Activated naive CD4-positive, alpha-beta T cell treated with anti-CD3 and anti-CD28 coated beads, Interleukin-2, amount 50 U/mL, for 72 hours (primary cell): Measurements from ENCODE around the gene CCZ1B. TPM values are rescaled to one million over a fixed set of nuclear protein-coding genes. Genes with fewer than 3 reads are reported as not detected.
"Not testable (repeated sequence)": the region's sequence is repeated elsewhere in the genome, so short reads cannot be mapped to it uniquely, and the experiment has no call there.

Source experiments
- ATAC-seq, 2 donors: fragments of 150-1000 bp; cut with Tn5 transposase; 2 replicates each; pipeline ENCODE4 v1.10.0; 2021; ENCODE audit warnings: mild to moderate bottlenecking in 2 of 2, moderate library complexity in 2 of 2
- DNase-seq, 2 donors: peaks; one replicate each; pipeline ENCODE4 v3.0.0; 2021 to 2022; ENCODE audit warnings: low spot score in 2 of 2
- H3K27ac Mint-ChIP-seq, 2 donors: one replicate each; pipeline ENCODE4 v1.8.0; 2022; ENCODE audit warnings: mild to moderate bottlenecking in 2 of 2, mixed read lengths in 2 of 2
- H3K36me3 Mint-ChIP-seq, 2 donors: one replicate each; pipeline ENCODE4 v1.8.0; 2022; ENCODE audit warnings: mixed read lengths in 2 of 2
- H3K9me3 Mint-ChIP-seq, 2 donors: one replicate each; pipeline ENCODE4 v1.8.0; 2022; ENCODE audit warnings: mixed read lengths in 2 of 2
- total RNA-seq, 2 donors: library from RNA; stranded (reverse); gene quantifications; one replicate each; pipeline ENCODE4 v1.2.3, GENCODE V29; 2022

Gene CCZ1B
- total RNA-seq, 2 donors from 2014 or later = 44.7 to 90.1 TPM

- not testable (repeated sequence) for H3K9me3 Mint-ChIP-seq, ATAC-seq, H3K27ac Mint-ChIP-seq, DNase-seq, H3K36me3 Mint-ChIP-seq
Measured at GRCh38 chr7:6797218-6797617, 28.9 kb downstream of the CCZ1B start.

DNA sequence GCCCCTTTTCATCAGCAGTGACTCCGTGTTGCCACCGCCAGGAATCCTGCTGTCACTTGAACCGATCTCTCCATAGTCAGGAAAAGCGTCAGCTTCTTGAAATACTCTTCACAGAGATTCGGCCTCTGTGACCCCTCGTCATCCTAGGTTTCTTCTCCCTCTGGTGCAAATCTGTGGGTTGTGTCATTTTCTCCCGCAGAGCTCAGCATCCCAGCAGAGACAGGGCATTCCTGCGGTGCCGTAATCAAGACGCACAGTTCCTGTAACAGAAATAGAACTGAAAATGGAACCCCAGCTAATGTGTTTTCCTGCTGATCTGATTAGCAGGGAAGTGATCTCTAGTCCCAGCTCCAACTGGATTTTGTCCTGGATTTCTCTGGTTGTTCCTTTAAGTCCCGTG, 31.8 kb downstream of the CCZ1B start:
- DNase-seq = not testable (repeated sequence)

DNA sequence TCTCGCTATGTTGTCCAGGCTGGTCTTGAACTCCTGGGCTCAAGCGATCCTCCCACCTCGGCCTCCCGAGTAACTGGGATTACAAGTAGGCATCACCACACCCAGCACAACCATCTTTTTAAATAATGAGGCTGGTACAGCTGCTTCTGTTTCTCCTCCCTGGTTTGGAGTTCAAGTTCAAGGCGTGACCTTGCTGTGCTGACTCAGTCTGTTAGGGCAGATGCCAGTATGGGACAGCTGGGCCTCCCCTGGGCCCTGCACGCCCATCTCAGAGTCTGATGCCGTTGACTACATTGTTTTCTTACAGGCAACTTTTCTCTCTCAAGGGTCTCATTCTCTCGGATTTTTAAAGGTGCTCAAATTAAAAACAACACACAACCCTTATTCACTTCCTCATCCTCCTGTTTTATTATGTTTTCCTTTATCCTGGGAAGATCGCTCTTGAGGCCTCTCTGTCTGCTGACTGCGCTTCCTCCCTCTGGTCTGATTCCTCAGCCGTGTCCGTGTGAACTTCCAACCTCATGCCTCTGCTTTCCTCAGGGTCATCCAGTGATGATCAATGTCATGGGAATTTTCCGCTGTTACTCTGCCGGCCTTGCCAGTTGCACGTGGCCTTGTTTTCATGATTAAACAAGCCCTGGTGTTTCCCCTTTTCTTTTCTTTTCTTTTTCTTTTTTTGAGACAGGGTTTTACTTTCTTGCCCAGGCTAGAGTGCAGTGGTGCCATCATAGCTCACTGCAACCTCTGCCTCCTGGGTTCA, 33.8 kb downstream of the CCZ1B start:
- H3K27ac Mint-ChIP-seq = peak overlapping the region in 1 of 2 donors; percentile 79
- not testable (repeated sequence) for ATAC-seq, H3K36me3 Mint-ChIP-seq, DNase-seq, H3K9me3 Mint-ChIP-seq

More for the DNA sequence above, 31.8 kb downstream of the CCZ1B start:
- not testable (repeated sequence) for H3K27ac Mint-ChIP-seq, ATAC-seq, H3K9me3 Mint-ChIP-seq, H3K36me3 Mint-ChIP-seq

GRCh38 chr7:6789353-6789752, 36.7 kb downstream of the CCZ1B start:
- DNase-seq, H3K27ac Mint-ChIP-seq, H3K36me3 Mint-ChIP-seq, H3K9me3 Mint-ChIP-seq, ATAC-seq: not testable (repeated sequence)

DNA sequence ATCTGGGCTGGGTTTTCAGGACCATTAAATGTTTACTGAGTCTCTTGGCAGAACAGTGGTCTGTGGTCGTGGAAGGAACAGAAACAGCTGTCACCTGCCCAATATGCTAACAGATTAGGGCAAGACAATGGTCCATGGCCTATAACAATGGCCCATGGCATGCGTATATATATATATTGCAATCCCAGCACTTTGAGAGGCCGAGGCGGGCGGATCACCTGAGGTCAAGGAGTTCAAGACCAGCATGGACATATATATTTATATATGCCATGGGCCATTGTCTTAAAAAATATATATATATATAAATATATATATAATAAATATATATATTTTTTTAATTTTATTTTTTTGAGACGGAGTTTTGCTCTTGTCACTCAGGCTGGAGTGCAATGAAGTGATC, 44.5 kb downstream of the CCZ1B start:
- H3K9me3 Mint-ChIP-seq, H3K27ac Mint-ChIP-seq, ATAC-seq: not testable (repeated sequence)

DNA sequence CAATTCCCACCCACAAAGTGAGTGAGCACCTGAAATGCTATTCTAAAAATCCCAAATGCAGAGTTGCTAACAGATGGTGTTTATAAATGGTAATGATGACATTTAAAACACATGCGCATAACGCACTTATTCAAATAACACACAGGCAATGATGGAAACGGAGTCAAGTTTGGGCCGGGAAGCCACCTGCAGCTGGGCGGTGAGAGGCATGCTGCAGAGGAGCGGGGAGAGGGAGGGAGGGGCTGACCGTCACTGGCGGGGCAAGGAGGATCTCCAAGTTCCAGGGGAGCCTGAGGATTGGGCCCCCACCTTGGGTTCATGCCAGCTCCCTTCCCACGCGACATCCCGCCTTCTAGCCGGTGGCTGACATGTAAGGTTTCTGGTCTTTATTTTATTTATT, 64.9 kb downstream of the CCZ1B start:
- H3K27ac Mint-ChIP-seq, DNase-seq, ATAC-seq, H3K36me3 Mint-ChIP-seq, H3K9me3 Mint-ChIP-seq: not testable (repeated sequence)

More for the DNA sequence above, 44.5 kb downstream of the CCZ1B start:
- DNase-seq, H3K36me3 Mint-ChIP-seq: not testable (repeated sequence)

GRCh38 chr7:6753964-6754363, 72.1 kb downstream of the CCZ1B start, which contains the start of gene RSPH10B2:
TSS of gene RSPH10B2 (plus strand) at chr7:6754103. CDS start at chr7:6757678, 3,575 bp downstream.
- not testable (repeated sequence) for H3K27ac Mint-ChIP-seq, H3K36me3 Mint-ChIP-seq, DNase-seq, H3K9me3 Mint-ChIP-seq
- peak in 1 of 2 donors; percentile 25 for ATAC-seq

GRCh38 chr7:6750173-6750572, 75.9 kb downstream of the CCZ1B start:
- DNase-seq, H3K27ac Mint-ChIP-seq, ATAC-seq, H3K36me3 Mint-ChIP-seq, H3K9me3 Mint-ChIP-seq: not testable (repeated sequence)

GRCh38 chr7:6749335-6749734, 76.7 kb downstream of the CCZ1B start:
- ATAC-seq, H3K27ac Mint-ChIP-seq: not testable (repeated sequence)

More at GRCh38 chr7:6749335-6749734, 76.7 kb downstream of the CCZ1B start:
- H3K36me3 Mint-ChIP-seq, H3K9me3 Mint-ChIP-seq, DNase-seq: not testable (repeated sequence)

Other genes starting within 250 kb of the CCZ1B start
- gene ZDHHC4, start 248.8 kb downstream of the CCZ1B start, total RNA-seq = 10 to 100 TPM; 25.7 to 40.6 TPM
- 10 to 100 TPM; 22.5 to 26.2 TPM for gene INTS15, start 236.3 kb downstream of the CCZ1B start, total RNA-seq
- 1 to 10 TPM in 1 of 2 donors, under 1 TPM in 1; 0.89 to 1.7 TPM for gene ZNF853, start 210.7 kb downstream of the CCZ1B start, total RNA-seq
- gene ZNF316, start 189.0 kb downstream of the CCZ1B start, total RNA-seq = 10 to 100 TPM; 23.2 to 28.9 TPM
- gene ZNF12, start 119.3 kb downstream of the CCZ1B start, total RNA-seq = 10 to 100 TPM; 11.4 to 25.1 TPM
- gene RSPH10B2, start 72.2 kb downstream of the CCZ1B start, total RNA-seq = under 1 TPM; 0.68 to 0.77 TPM